GM19193 (cell line): ENCODE measurements around the gene LYZL4.

Experiments
- POLR2A ChIP-seq: IDR thresholded peaks from 4 replicates; pipeline ENCODE4 v1.6.1; 2011; ENCODE audit not compliant: insufficient read depth, insufficient read length; ENCODE audit errors: extremely low read depth

LYZL4 gene

GRCh38 chr3:42438758-42439157 lies 28.3 kb upstream of the LYZL4 start:
- TF ChIP-seq POLR2A, result no peak

GRCh38 chr3:42438193-42438592 lies 27.8 kb upstream of the LYZL4 start:
- TF ChIP-seq POLR2A, result no peak

- no peak for TF ChIP-seq POLR2A
Observed at GRCh38 chr3:42434777-42435380, 24.5 kb upstream of the LYZL4 start.

- no peak for TF ChIP-seq POLR2A
Observed at GRCh38 chr3:42432485-42432884, 22.1 kb upstream of the LYZL4 start.

- TF ChIP-seq POLR2A, result no peak
Observed at GRCh38 chr3:42430781-42431532, 20.5 kb upstream of the LYZL4 start.

GRCh38 chr3:42428830-42429229 lies 18.4 kb upstream of the LYZL4 start:
- no peak for TF ChIP-seq POLR2A

- TF ChIP-seq POLR2A, result no peak
Observed at GRCh38 chr3:42425736-42426407, 15.5 kb upstream of the LYZL4 start.

- TF ChIP-seq POLR2A, result no peak
Observed at GRCh38 chr3:42424911-42425310, 14.5 kb upstream of the LYZL4 start.

- no peak for TF ChIP-seq POLR2A
Observed at GRCh38 chr3:42421818-42422796, 11.7 kb upstream of the LYZL4 start.

GRCh38 chr3:42419563-42419962 lies 9.2 kb upstream of the LYZL4 start:
- no peak for TF ChIP-seq POLR2A

GRCh38 chr3:42412526-42413155 lies 2.2 kb upstream of the LYZL4 start:
- no peak for TF ChIP-seq POLR2A

GRCh38 chr3:42411429-42411828 lies 1.0 kb upstream of the LYZL4 start:
- TF ChIP-seq POLR2A, result no peak

GRCh38 chr3:42408156-42408555 lies 2.3 kb downstream of the LYZL4 start:
- no peak for TF ChIP-seq POLR2A

- no peak for TF ChIP-seq POLR2A
Observed at GRCh38 chr3:42406727-42407450, 3.5 kb downstream of the LYZL4 start.
